ENCODE measurements around the gene KCNN3.

Gene KCNN3

GRCh38 chr1:154847891-154848290 is 22.2 kb downstream of the KCNN3 start:
- no peak overlapping the region for H3K4me3 ChIP-seq (replicated peaks; ENCODE audit: insufficient read depth, low read length)
- TF ChIP-seq SPI1 (IDR thresholded peaks at IDR 0.05; ENCODE audit: borderline replicate concordance, low read depth) (no peak), POLR2AphosphoS5 (IDR thresholded peaks at IDR 0.05; ENCODE audit: low read depth) (no peak), CTCF (IDR thresholded peaks at IDR 0.05; ENCODE audit: insufficient read depth, low read length) (no peak), GABPA (IDR thresholded peaks at IDR 0.05; ENCODE audit: low read depth) (no peak), REST (IDR thresholded peaks at IDR 0.05; ENCODE audit: insufficient replicate concordance, low read depth) (no peak)
- H3K27ac ChIP-seq (replicated peaks): no peak overlapping the region
- H3K27me3 ChIP-seq (ENCODE audit: insufficient read depth, poor library complexity, severe bottlenecking): no peaks in the 10 kb centered on the region
- no peak for DNase-seq (ENCODE audit: low read depth in 1 of 2, low spot score in 1 of 2)

- H3K4me3 ChIP-seq (replicated peaks; ENCODE audit: insufficient read depth, low read length): no peak overlapping the region
- TF ChIP-seq REST (IDR thresholded peaks at IDR 0.05; ENCODE audit: insufficient replicate concordance, low read depth): no peak
- no peak for DNase-seq (ENCODE audit: low read depth in 1 of 2, low spot score in 1 of 2)
- no peaks in the 10 kb centered on the region for H3K27me3 ChIP-seq (ENCODE audit: insufficient read depth, poor library complexity, severe bottlenecking)
- H3K27ac ChIP-seq (replicated peaks): no peak overlapping the region
These were observed 23.3 kb downstream of the KCNN3 start for GRCh38 chr1:154846565-154847442.

- no peaks in the 10 kb centered on the region for H3K27me3 ChIP-seq (ENCODE audit: insufficient read depth, poor library complexity, severe bottlenecking)
- TF ChIP-seq SPI1 (IDR thresholded peaks at IDR 0.05; ENCODE audit: borderline replicate concordance, low read depth) (no peak), POLR2AphosphoS5 (IDR thresholded peaks at IDR 0.05; ENCODE audit: low read depth) (no peak)
- no peak for DNase-seq (ENCODE audit: low read depth in 1 of 2, low spot score in 1 of 2)
- no peak overlapping the region for H3K27ac ChIP-seq (replicated peaks)
- H3K4me3 ChIP-seq (replicated peaks; ENCODE audit: insufficient read depth, low read length): no peak overlapping the region
These were observed 24.2 kb downstream of the KCNN3 start for GRCh38 chr1:154845879-154846278.

- Histone ChIP-seq H3K4me3 (replicated peaks; ENCODE audit: insufficient read depth, low read length) (no peak overlapping the region), H3K27ac (replicated peaks) (no peak overlapping the region), H3K27me3 (ENCODE audit: insufficient read depth, poor library complexity, severe bottlenecking) (no peaks in the 10 kb centered on the region)
- TF ChIP-seq GABPA (IDR thresholded peaks at IDR 0.05; ENCODE audit: low read depth) (no peak), CTCF (IDR thresholded peaks at IDR 0.05; ENCODE audit: insufficient read depth, low read length) (no peak), SPI1 (IDR thresholded peaks at IDR 0.05; ENCODE audit: borderline replicate concordance, low read depth) (no peak), POLR2AphosphoS5 (IDR thresholded peaks at IDR 0.05; ENCODE audit: low read depth) (no peak), REST (IDR thresholded peaks at IDR 0.05; ENCODE audit: insufficient replicate concordance, low read depth) (no peak)
- DNase-seq (ENCODE audit: low read depth in 1 of 2, low spot score in 1 of 2): no peak
These were observed 24.9 kb downstream of the KCNN3 start for GRCh38 chr1:154845174-154845573.
